ENCODE data around the gene ODC1.

Gene ODC1

DNA sequence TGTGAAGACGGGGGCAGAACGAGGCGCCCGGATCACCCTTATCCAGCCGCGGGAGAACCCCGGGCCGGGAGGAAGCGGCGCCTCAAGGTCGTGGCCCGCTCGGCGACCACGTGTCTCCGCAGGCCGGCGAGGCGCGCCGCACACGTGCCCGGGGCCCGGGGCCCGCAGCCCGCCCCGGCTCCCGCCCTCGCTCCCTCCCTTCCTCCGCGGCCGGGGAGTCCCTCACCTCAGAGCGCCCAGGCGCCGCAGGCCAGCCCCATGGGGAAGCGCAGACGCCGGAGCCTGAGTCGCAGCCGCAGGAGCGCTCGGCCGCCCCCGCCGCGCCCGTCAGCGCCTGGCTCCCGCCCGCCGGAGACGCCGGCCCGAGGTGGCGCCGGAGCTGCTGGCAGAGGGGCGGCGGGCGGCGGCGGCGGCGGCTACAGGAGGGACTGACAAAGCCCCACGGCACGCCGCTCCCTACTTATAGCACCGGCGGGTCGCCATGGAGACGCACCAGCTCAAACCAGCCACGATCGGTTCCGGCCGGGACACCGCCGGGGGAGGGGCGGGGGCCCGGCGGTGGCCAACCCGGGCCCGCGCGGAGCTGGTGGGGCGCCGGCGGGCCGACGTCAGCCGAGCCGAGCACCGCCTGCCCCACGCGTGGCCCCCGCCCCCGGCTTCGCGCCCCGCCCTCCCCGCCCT is at the start of gene ODC1:
Gene ODC1 (minus strand): TSS at position 433 of the 681 bp plus-strand sequence. CDS start 3,295 bp downstream, outside the sequence.
- 0 out of 2 replicates have a peak, but pooled peaks cover 8% of the 10 kb centered on the region for H3F3A ChIP-seq (ENCODE audit: insufficient read depth, low read length)
- peak within 1 kb of the TSS; percentile 90 for H3K4me2 ChIP-seq (ENCODE audit: low read length)
- H3K9ac ChIP-seq (ENCODE audit: low read length), result peak within 1 kb of the TSS; percentile 97
- peak within 1 kb of the TSS; percentile 75 for H3K27ac ChIP-seq (ENCODE audit: low read depth, low read length, poor library complexity, severe bottlenecking)
- H3K9me3 ChIP-seq (ENCODE audit: low read length), result no peaks in the 10 kb centered on the region
- H3K9me2 ChIP-seq (ENCODE audit: low read depth, low read length), result no peaks in the 10 kb centered on the region
- peaks cover 39% of the 10 kb centered on the region for H3K36me3 ChIP-seq (ENCODE audit: insufficient read depth, low read length)
- 0 out of 2 replicates have a peak, but pooled peaks cover 3% of the 10 kb centered on the region for H4K20me1 ChIP-seq (ENCODE audit: insufficient read depth, low read length)
- TF ChIP-seq EZH2 (IDR thresholded peaks at IDR 0.05; ENCODE audit: borderline replicate concordance, low read length), result no peak
- TF ChIP-seq, protein P1, sequence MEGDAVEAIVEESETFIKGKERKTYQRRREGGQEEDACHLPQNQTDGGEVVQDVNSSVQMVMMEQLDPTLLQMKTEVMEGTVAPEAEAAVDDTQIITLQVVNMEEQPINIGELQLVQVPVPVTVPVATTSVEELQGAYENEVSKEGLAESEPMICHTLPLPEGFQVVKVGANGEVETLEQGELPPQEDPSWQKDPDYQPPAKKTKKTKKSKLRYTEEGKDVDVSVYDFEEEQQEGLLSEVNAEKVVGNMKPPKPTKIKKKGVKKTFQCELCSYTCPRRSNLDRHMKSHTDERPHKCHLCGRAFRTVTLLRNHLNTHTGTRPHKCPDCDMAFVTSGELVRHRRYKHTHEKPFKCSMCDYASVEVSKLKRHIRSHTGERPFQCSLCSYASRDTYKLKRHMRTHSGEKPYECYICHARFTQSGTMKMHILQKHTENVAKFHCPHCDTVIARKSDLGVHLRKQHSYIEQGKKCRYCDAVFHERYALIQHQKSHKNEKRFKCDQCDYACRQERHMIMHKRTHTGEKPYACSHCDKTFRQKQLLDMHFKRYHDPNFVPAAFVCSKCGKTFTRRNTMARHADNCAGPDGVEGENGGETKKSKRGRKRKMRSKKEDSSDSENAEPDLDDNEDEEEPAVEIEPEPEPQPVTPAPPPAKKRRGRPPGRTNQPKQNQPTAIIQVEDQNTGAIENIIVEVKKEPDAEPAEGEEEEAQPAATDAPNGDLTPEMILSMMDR (IDR thresholded peaks at IDR 0.05; ENCODE audit: low read length), result no peak
- H3K79me2 ChIP-seq (ENCODE audit: insufficient read depth, low read length), result peaks cover 32% of the 10 kb centered on the region
- no peak within 1 kb of the TSS for H2AFZ ChIP-seq (ENCODE audit: low read length)
- no peaks in the 10 kb centered on the region for H3K27me3 ChIP-seq (ENCODE audit: insufficient read depth, low read length)
- peak within 1 kb of the TSS; percentile 98 for H3K4me3 ChIP-seq (ENCODE audit: low read depth, low read length, poor library complexity, severe bottlenecking)
- peaks cover 31% of the 10 kb centered on the region for H3K4me1 ChIP-seq (ENCODE audit: insufficient read depth, low read length, severe bottlenecking)

DNA sequence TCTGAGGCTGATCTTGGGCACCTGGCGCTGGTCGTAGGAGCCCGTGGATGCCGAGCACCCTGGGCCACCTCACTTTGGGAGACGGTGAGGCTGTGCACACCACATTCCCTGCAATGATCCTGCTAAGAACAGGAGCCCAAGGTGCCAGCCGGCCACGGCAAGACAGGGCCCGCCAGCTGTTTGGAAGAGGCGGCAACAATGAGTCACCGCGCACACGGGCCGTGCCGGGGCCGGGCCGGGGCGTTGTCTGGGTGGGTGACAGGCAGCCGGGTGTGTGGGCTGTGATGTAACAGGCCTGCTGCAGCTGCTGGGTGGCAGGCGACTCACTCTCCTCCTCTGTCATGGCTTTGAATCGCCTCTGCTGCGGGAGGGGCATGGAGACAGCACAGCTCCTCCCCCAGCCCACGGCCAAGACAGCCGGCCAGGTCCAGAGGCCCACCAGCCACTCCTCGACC is 49.7 kb upstream of the ODC1 start:
- peak overlapping the region; percentile 5; the same call in 1 of the 2 replicates for H3K4me2 ChIP-seq (ENCODE audit: low read length)
- H3K4me1 ChIP-seq (ENCODE audit: insufficient read depth, low read length, severe bottlenecking), result no peaks in the 10 kb centered on the region
- H3K9me2 ChIP-seq (ENCODE audit: low read depth, low read length), result no peaks in the 10 kb centered on the region
- no peaks in the 10 kb centered on the region for H4K20me1 ChIP-seq (ENCODE audit: insufficient read depth, low read length)
- H3K27ac ChIP-seq (ENCODE audit: low read depth, low read length, poor library complexity, severe bottlenecking), result no peak overlapping the region
- H2AFZ ChIP-seq (ENCODE audit: low read length), result no peak overlapping the region
- H3K36me3 ChIP-seq (ENCODE audit: insufficient read depth, low read length), result no peaks in the 10 kb centered on the region
- TF ChIP-seq, protein P1 (IDR thresholded peaks at IDR 0.05; ENCODE audit: low read length), result no peak
- TF ChIP-seq EZH2 (IDR thresholded peaks at IDR 0.05; ENCODE audit: borderline replicate concordance, low read length), result 0 out of 2 replicates have a peak, but pooled peaks have one; percentile 69
- H3F3A ChIP-seq (ENCODE audit: insufficient read depth, low read length), result no peaks in the 10 kb centered on the region
- no peak overlapping the region for H3K4me3 ChIP-seq (ENCODE audit: low read depth, low read length, poor library complexity, severe bottlenecking)
- no peaks in the 10 kb centered on the region for H3K79me2 ChIP-seq (ENCODE audit: insufficient read depth, low read length)
- no peaks in the 10 kb centered on the region for H3K9me3 ChIP-seq (ENCODE audit: low read length)
- H3K27me3 ChIP-seq (ENCODE audit: insufficient read depth, low read length), result peaks cover 12% of the 10 kb centered on the region
- no peak overlapping the region for H3K9ac ChIP-seq (ENCODE audit: low read length)

DNA sequence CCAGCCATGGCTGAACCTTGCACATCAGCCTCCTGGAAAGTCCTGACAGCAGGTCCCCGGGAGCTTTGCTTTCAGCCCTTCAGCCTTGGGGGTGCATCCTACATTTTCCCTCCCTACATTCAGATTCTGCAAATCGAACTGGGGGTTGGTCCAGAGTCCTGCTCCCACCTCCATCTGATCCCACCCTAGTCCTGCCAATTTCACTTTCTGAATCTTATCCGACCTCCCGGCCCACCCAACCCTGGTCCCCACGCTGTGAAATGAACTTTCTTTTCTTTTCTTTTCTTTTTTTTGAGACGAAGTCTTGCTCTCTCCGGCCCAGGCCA is 47.8 kb upstream of the ODC1 start:
- Histone ChIP-seq H3K27ac (ENCODE audit: low read depth, low read length, poor library complexity, severe bottlenecking) (no peak overlapping the region), H3K79me2 (ENCODE audit: insufficient read depth, low read length) (no peaks in the 10 kb centered on the region), H3K4me2 (ENCODE audit: low read length) (no peak overlapping the region), H4K20me1 (ENCODE audit: insufficient read depth, low read length) (no peaks in the 10 kb centered on the region), H3K9me2 (ENCODE audit: low read depth, low read length) (no peaks in the 10 kb centered on the region), H3F3A (ENCODE audit: insufficient read depth, low read length) (no peaks in the 10 kb centered on the region), H3K27me3 (ENCODE audit: insufficient read depth, low read length) (peaks cover 12% of the 10 kb centered on the region), H3K4me3 (ENCODE audit: low read depth, low read length, poor library complexity, severe bottlenecking) (no peak overlapping the region), H2AFZ (ENCODE audit: low read length) (no peak overlapping the region), H3K9me3 (ENCODE audit: low read length) (no peaks in the 10 kb centered on the region; the same call in 1 of the 2 replicates), H3K9ac (ENCODE audit: low read length) (no peak overlapping the region), H3K36me3 (ENCODE audit: insufficient read depth, low read length) (no peaks in the 10 kb centered on the region), H3K4me1 (ENCODE audit: insufficient read depth, low read length, severe bottlenecking) (no peaks in the 10 kb centered on the region)
- TF ChIP-seq, protein P1 (IDR thresholded peaks at IDR 0.05; ENCODE audit: low read length), result no peak
- TF ChIP-seq EZH2 (IDR thresholded peaks at IDR 0.05; ENCODE audit: borderline replicate concordance, low read length), result no peak
